BJ (cell line): ENCODE data around the gene CBX6. TPM values are rescaled to one million over a fixed set of nuclear protein-coding genes. Genes with fewer than 3 reads are reported as not detected.
A peak's percentile ranks its signal among the peaks of the same experiment; 100 is the strongest.

Experiments
- CTCF ChIA-PET: fragments of 350-600 bp; formaldehyde crosslinking; extraction: SDS; loops from one replicate; lab custom pipeline; 2021; ENCODE audit warnings: antibody characterized with exemption, inconsistent platforms; lab: Yijun Ruan, JAX
- POLR2A ChIA-PET: fragments of 300-600 bp; sonication (Branson Sonifier 250); formaldehyde crosslinking; extraction: SDS; loops from one replicate; lab custom pipeline; 2021; ENCODE audit warnings: antibody characterized with exemption; lab: Charles Lee
- DNase-seq: peaks from one replicate; pipeline ENCODE4 v3.0.0-alpha.2; 2011; ENCODE audit warnings: low read depth
- H3K27me3 ChIP-seq: 2 replicates; pipeline ENCODE4 v1.6.0; 2011; ENCODE audit warnings: low read length; ENCODE audit not compliant: control insufficient read depth, insufficient read depth
- H3K36me3 ChIP-seq: 2 replicates; pipeline ENCODE4 v1.5.1; 2011; ENCODE audit warnings: low read length; ENCODE audit not compliant: control insufficient read depth, insufficient read depth
- H3K4me3 ChIP-seq: 2 replicates; pipeline ENCODE4 v1.5.1; 2011; ENCODE audit warnings: low read depth, mild to moderate bottlenecking, control low read depth, low read length
- polyA plus RNA-seq: library from polyadenylated mRNA; depleted of rRNA; stranded (reverse); fragments of >200 nt; gene quantifications from 2 replicates; pipeline ENCODE4 v1.2.3, GENCODE V29; 2011
- TF ChIP-seq, protein P1 (sequence below): IDR thresholded peaks from 2 replicates; pipeline ENCODE4 v1.5.1; 2011; ENCODE audit warnings: low read depth, mild to moderate bottlenecking, control low read depth, inconsistent platforms, low read length, moderate library complexity; ENCODE audit not compliant: insufficient read depth

Gene CBX6
- polyA plus RNA-seq, 1 experiment: 21.9 TPM

DNA sequence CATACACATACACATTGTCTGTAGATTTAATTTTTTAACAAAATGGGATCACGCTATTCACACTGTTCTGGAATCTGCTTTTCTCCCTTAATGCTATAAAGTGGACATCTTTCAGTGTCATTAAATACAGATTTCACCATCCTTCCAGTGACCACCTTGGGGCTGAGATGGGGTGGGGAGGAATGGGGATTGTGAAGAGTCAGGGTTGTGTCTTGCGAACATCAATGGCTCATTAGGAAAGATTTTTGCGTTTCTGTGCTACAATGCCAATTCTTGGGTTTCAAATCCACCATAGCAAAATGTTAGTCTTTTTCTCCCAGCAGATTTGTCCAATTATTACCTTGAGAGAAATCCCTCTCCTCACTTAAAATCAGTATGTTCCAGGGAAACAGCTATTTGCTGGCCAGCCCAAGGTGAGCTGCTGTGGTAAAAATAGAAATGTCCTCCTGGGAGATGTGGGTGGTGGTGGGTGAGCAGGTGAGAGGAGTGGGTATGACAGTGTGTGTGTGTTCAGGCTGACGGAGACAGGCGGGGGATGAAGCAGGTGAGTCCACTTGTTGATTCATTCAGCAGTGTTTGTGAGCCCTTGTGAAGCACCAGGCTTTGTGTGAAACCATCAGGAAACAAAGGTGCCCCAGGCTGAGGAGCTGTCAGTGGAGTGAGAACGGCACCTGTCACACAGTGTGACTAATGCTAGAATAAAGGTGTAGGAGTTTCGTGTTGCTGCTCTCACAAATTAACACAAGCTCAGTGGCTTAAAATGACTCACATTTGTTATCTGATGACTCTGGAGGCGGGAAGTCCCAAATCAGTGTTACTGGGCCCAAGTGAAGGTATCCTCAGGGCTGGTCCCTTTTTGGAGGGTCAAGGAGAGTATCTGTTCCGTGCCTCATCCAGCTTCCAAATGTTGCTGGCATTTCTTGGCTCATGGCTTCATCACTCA, 1.7 kb upstream of the CBX6 start:
- no peak for DNase-seq
- Histone ChIP-seq H3K4me3 (no peak overlapping the region), H3K36me3 (peaks cover 2% of the 10 kb centered on the region; the same call in 1 of the 2 replicates), H3K27me3 (0 out of 2 replicates have a peak, but pooled peaks cover 1% of the 10 kb centered on the region)
- ChIA-PET POLR2A (no interaction called here), CTCF (interaction anchor here (0.8 to 6.7 kb wide), 6 partner anchors 12 to 129 kb away, joined by 3 to 113 read pairs (median 4); no protein-coding TSS in a partner anchor)
- TF ChIP-seq, protein P1, sequence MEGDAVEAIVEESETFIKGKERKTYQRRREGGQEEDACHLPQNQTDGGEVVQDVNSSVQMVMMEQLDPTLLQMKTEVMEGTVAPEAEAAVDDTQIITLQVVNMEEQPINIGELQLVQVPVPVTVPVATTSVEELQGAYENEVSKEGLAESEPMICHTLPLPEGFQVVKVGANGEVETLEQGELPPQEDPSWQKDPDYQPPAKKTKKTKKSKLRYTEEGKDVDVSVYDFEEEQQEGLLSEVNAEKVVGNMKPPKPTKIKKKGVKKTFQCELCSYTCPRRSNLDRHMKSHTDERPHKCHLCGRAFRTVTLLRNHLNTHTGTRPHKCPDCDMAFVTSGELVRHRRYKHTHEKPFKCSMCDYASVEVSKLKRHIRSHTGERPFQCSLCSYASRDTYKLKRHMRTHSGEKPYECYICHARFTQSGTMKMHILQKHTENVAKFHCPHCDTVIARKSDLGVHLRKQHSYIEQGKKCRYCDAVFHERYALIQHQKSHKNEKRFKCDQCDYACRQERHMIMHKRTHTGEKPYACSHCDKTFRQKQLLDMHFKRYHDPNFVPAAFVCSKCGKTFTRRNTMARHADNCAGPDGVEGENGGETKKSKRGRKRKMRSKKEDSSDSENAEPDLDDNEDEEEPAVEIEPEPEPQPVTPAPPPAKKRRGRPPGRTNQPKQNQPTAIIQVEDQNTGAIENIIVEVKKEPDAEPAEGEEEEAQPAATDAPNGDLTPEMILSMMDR: no peak

DNA sequence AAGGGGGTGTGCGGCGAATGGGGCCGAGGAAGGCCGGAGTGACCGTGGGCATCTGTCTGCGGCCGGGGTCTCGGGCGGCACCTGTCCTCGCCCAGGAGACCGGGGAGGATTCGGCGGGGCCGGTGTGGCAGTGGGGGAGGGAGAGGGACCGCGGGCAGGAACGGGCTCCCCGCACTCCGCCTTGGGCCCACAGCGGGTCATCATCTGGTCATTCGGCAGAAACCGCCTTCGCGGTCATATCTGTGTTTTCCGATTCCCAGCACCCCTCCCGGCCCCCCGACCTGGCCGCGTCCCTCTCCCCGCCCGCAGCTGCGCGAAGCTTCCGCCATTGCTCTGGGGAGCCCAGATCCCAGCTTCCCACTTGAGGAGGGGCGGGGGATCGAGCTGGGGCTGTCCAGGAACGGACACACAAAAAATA, 824 bp upstream of the CBX6 start:
- Histone ChIP-seq H3K27me3 (no peaks in the 10 kb centered on the region), H3K36me3 (peaks cover 6% of the 10 kb centered on the region), H3K4me3 (peak overlapping the region; percentile 72)
- DNase-seq: no peak
- ChIA-PET CTCF (interaction anchor here (0.9 to 6.7 kb wide), 2 partner anchors 46 to 105 kb away, joined by 3 to 113 read pairs; no protein-coding TSS in a partner anchor), POLR2A (no interaction called here)
- TF ChIP-seq, protein P1: no peak

DNA sequence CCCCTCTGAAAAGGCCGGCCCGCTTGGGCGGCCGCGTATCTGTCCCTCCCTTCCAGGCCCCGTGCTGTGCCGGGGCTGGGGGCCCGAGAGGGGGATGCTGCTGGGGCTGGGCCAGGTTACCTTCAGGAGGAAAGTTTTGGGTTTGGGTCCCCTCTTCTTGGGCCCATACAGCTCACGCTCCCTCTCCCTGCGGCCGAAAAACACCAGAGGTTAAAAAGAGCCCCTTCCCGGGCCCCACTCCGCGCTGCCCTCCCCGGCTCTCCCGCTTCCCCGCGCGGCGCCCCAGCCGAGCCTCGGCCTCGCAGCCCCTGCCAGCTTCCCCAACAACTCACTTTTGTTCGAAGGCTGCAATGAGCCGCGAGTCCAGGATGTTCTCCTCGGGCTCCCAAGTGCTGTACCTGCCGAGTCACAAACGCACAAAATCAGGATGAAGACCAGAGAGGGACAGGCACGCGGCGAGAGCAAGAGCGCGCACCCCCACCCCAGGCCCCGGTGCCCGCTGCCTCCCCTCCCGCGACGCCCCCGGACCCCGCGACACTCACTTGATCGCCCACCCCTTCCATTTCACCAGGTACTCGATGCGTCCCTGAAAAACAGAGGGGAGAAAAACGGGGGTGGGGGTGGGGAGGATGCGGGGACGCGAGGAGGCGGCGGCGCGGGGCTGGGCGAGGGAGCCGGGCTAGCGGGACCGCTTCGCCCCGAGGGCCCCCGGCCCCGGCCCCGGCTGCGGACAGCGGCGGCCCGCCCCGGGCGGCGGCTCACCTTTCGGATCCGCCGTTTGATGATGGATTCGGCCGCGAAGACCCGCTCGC, 450 bp downstream of the CBX6 start:
- ChIA-PET POLR2A (no interaction called here), CTCF (interaction anchor here (0.7 to 6.7 kb wide), 19 partner anchors 12 to 271 kb away, joined by 3 to 136 read pairs (median 11); partner anchors contain the start of gene NPTXR)
- Histone ChIP-seq H3K27me3 (no peaks in the 10 kb centered on the region), H3K4me3 (peak overlapping the region; percentile 72), H3K36me3 (peaks cover 9% of the 10 kb centered on the region)
- no peak for DNase-seq
- TF ChIP-seq, protein P1: no peak

DNA sequence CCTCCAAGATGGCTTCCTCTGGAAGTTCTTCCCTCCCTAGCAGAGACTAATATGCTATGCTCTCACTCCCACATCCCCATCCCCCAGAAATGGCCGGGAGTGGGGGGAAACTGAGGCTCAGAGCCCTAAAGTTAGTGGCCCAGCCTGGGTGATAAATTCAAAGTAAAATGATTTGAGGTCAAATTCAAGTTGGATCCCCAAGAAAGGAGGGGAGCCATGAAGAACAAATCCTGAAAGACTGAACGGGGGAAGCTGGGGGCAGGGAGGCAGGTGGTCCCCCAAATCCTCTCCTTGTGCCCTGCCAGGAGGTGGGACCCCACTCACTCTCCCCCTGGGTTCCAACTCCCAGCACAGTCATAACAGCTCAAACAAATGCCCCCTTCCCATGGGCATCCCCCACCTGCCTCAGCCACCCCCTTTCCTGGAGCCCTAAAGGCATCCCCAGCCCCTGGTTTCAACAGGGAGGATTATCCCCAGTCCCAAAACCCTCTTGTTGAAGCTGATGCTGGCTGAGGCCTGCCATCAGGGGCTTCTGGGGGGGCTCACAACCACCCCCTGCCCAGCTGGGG, 1.1 kb downstream of the CBX6 start:
- DNase-seq: no peak
- Histone ChIP-seq H3K27me3 (no peaks in the 10 kb centered on the region), H3K4me3 (peak overlapping the region; percentile 72), H3K36me3 (peaks cover 9% of the 10 kb centered on the region)
- TF ChIP-seq, protein P1: no peak
- CTCF ChIA-PET: interaction anchor here (0.6 to 6.7 kb wide), 36 partner anchors 9 to 661 kb away, joined by 3 to 136 read pairs (median 5); partner anchors contain the start of gene NPTXR
- POLR2A ChIA-PET: no interaction called here
